PC-3 (cell line): ENCODE data around the gene WDFY4.

ENCODE experiments used
- EZH2 ChIP-seq: fragments of 300-600 bp; sonication (generic); IDR thresholded peaks from one replicate; pipeline ENCODE4 v1.6.1; 2017; ENCODE audit warnings: antibody characterized with exemption, mild to moderate bottlenecking, low read length; ENCODE audit not compliant: unreplicated experiment
- EZH2phosphoT487 ChIP-seq: fragments of 300-600 bp; sonication (generic); IDR thresholded peaks from 2 replicates; pipeline ENCODE4 v1.6.1; 2018; ENCODE audit warnings: mild to moderate bottlenecking, antibody characterized with exemption, low read length, borderline replicate concordance
- TF ChIP-seq, protein P1 (sequence below): fragments of 300-600 bp; sonication (generic); conservative IDR thresholded peaks from 2 replicates; pipeline ENCODE4 v1.5.1; 2017; ENCODE audit warnings: antibody characterized with exemption, low read depth, mild to moderate bottlenecking, low read length

DNA sequence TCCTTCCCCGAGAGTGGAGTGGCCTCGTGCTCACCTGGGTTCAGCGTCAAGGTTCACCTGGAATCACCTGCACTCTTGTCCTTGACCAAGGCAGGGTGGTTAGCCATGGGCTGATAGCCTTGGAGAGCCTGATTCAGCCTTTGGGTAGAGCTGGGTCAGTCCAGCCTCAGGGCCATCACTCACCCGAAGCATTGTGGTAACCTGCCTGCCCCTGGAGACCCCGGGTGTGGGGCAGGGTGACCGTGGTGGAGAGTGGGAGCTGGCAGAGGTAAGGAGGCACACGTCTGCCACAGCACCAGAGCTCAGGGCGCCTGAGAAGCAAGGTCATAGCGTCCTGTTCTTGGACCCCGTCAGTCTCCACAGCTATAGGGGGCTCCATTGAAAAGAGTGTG lies 27.8 kb upstream of the WDFY4 start:
- TF ChIP-seq, protein P1, sequence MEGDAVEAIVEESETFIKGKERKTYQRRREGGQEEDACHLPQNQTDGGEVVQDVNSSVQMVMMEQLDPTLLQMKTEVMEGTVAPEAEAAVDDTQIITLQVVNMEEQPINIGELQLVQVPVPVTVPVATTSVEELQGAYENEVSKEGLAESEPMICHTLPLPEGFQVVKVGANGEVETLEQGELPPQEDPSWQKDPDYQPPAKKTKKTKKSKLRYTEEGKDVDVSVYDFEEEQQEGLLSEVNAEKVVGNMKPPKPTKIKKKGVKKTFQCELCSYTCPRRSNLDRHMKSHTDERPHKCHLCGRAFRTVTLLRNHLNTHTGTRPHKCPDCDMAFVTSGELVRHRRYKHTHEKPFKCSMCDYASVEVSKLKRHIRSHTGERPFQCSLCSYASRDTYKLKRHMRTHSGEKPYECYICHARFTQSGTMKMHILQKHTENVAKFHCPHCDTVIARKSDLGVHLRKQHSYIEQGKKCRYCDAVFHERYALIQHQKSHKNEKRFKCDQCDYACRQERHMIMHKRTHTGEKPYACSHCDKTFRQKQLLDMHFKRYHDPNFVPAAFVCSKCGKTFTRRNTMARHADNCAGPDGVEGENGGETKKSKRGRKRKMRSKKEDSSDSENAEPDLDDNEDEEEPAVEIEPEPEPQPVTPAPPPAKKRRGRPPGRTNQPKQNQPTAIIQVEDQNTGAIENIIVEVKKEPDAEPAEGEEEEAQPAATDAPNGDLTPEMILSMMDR = no peak
- TF ChIP-seq EZH2phosphoT487 = no peak
- no peak for TF ChIP-seq EZH2
